GM19438 (cell line): ENCODE results near the gene PFKP.
"Not testable (repeated sequence)": the region's sequence is repeated elsewhere in the genome, so short reads cannot be mapped to it uniquely, and the experiment has no call there.

Source experiments
- ATAC-seq: cut with Tn5 transposase; IDR thresholded peaks from one replicate; pipeline ENCODE4 v1.9.1; 2021; ENCODE audit warnings: low read depth; ENCODE audit not compliant: unreplicated experiment

PFKP gene

GRCh38 chr10:3095373-3096139 is 28.2 kb downstream of the PFKP start:
- ATAC-seq = no peak

GRCh38 chr10:3096149-3096548 is 28.8 kb downstream of the PFKP start:
- ATAC-seq = no peak

- no peak for ATAC-seq
Observed at GRCh38 chr10:3097160-3097559, 29.8 kb downstream of the PFKP start.

DNA sequence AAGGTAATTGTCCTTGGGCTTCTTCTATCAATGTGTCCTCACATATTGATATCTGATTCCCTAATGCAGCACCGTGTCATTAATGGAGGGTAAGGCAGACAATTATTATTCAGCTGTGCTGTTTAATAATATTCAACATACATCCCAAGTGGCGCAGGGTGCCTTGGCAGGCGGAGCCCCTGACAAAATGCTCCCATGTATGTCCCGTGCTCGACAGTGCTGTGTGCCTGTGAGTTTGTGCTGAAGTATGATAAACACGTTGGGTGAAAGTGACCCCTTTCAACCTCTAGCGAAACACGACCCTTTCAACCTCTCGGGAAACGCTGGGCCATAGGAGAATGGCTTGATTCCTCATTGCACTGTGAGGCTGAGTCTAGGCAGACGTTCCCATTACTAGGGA is 31.3 kb downstream of the PFKP start:
- no peak for ATAC-seq

- ATAC-seq = no peak
Observed at GRCh38 chr10:3099291-3100092, 32.1 kb downstream of the PFKP start.

DNA sequence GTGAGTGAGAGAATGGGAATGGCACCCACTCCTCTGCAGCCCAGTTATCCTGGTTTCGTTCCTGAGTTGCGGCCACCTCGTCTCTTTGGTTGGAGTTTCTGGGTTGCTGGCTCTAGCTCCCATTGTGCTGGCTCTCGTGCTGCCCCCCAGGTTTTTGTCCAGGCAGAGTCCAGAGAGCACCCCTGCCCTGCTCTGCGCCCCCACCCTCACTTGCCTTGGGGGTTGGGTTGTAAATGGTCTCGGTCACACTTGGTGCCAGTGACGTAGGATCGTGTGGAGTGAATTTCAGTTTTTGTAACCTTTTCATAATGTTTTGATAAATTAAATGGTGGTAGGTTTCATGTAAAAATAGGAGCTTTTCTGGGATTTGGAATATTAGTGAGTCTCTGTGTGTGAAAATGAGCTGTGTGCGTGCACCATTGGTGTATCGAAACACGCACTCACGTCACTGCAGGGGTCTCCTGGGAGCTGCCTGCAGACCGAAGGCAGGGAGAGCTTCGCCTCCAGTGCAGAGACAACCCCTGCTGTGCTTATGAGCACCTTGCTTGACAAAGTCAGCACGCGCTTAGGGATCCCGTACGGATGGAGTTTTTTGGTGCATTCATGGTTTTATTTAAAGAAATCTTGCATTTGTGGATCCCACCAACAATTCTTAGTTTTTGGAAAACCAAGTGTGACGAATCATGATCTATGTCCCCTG is 32.9 kb downstream of the PFKP start:
- no peak for ATAC-seq

GRCh38 chr10:3100856-3101640 is 33.7 kb downstream of the PFKP start:
- ATAC-seq = no peak

- ATAC-seq = no peak
Observed at GRCh38 chr10:3102720-3103427, 35.5 kb downstream of the PFKP start.

DNA sequence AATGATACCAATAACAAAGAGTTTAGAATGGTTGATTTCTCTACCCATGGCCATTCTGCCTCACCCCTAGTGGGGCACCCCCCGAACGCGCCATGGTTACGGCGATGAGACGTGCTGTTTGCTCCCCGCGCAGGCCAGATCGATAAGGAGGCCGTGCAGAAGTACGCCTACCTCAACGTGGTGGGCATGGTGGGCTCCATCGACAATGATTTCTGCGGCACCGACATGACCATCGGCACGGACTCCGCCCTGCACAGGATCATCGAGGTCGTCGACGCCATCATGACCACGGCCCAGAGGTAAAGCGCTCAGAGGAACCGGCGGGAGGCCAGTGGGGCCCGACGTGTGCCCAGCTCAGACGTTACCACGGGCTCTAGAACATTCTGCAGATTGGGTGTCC is 36.3 kb downstream of the PFKP start:
- ATAC-seq = no peak

- ATAC-seq = no peak
Observed at GRCh38 chr10:3104251-3104918, 37.0 kb downstream of the PFKP start.

DNA sequence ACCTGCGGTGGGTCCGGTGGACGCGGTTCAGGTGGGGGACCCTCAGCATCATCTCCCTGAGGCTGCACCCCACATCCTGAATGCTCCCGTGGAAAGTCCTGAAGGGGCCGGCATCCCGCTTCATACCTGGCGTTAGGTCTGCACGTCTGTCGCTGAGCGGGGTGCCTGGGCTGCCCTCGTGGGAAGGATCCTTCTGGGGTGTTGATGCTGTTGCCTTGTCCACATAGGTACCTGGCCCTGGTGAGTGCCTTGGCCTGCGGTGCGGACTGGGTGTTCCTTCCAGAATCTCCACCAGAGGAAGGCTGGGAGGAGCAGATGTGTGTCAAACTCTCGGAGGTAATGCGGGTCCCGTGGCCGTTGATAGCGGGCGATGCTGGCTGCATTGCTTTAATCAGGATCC is 37.8 kb downstream of the PFKP start:
- no peak for ATAC-seq

DNA sequence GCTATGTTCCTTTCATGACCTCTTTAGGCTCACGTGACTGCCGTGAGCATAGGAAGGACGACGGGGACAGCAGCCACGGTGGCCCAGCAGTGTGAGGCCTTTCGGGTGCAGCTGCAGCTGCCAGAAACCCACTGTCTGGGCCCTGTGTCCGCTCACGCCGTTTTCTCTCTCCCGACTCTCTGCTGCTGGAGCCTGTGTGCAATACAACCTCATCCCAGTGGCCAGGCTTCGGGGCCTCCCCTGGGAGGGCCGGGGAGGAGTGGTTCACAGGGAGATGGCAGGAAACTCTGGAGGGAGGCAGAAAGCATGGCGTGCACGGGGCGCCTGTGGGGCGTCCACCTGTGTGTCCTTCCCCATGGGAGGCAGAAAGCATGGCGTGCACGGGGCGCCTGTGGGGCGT is 38.6 kb downstream of the PFKP start:
- ATAC-seq = no peak

- ATAC-seq = not testable (repeated sequence)
Observed at GRCh38 chr10:3106328-3106727, 39.0 kb downstream of the PFKP start.

- no peak for ATAC-seq
Observed at GRCh38 chr10:3106928-3107425, 39.6 kb downstream of the PFKP start.

DNA sequence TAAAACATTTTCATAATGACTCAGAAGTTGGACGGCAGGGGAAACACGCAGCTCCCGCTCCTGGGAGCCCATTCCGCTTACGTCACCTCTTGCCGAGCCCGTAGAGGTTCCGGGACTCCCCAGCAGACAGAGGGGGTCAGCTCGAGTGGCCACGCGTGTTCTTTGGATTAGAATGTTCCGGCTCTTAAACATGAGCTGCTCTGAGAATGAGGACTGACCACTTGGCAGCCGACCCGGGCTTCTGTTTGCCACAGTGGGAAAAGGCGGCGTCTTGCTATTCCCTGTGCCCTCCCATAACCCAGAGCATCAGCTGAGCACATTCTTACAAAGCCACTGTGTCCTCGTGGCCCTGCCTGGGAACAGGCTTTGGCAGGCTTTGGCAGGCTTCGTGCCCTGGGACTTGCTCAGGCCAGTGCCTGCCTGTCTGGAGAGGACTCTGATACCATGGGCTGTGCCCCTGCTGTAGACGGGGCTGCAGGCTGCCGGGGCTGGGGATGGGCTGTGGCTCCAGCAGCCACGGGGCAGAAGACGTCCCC is 40.1 kb downstream of the PFKP start:
- no peak for ATAC-seq

DNA sequence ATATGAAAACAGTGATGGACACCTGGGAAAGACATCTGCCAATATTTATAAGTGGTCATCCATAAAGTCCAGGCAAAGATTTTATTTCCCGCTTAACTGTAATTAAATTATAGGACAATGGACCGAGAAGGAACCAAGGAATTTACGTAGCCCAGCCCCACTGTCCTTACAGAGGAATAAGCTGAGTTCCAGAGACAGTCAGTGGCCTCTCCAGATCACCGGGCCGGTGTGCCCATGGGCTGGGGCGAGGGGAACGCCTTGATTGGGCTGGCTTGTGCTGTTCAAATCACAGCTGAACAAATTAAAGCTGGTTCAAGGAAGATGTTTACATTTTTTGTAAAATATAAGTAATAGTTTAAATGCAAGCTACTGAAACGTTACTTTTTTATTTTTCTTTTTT is 40.7 kb downstream of the PFKP start:
- no peak for ATAC-seq

DNA sequence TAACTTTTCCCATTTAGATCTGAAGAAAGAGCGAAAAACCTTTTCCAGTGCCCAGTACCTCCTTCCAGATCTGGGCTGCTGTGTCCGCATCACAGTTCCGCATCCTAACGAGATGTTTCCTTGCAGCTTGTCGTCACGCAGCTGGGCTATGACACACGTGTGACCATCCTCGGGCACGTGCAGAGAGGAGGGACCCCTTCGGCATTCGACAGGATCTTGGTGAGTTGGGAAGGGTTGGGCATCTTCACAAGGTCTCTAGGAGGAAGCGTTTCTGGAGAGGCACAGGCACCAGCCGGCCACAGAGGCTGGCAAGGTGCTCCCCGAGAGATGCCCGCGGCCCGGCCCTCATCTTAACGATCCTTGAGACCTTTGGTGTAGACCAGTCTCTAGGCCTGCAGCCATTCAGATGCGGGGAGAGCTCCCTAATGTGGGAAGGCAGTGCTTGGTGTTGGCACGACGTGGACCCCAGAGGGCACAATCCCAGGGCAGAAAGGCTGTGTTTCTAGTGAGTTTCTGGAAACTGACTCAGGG is 41.3 kb downstream of the PFKP start:
- no peak for ATAC-seq

GRCh38 chr10:3109196-3109595 is 41.8 kb downstream of the PFKP start:
- no peak for ATAC-seq

- ATAC-seq = no peak
Observed at GRCh38 chr10:3109633-3110032, 42.3 kb downstream of the PFKP start.
